Measurements from ENCODE around the gene NECAP2.
"Not testable (repeated sequence)": the region's sequence is repeated elsewhere in the genome, so short reads cannot be mapped to it uniquely, and the experiment has no call there.

The NECAP2 gene

DNA sequence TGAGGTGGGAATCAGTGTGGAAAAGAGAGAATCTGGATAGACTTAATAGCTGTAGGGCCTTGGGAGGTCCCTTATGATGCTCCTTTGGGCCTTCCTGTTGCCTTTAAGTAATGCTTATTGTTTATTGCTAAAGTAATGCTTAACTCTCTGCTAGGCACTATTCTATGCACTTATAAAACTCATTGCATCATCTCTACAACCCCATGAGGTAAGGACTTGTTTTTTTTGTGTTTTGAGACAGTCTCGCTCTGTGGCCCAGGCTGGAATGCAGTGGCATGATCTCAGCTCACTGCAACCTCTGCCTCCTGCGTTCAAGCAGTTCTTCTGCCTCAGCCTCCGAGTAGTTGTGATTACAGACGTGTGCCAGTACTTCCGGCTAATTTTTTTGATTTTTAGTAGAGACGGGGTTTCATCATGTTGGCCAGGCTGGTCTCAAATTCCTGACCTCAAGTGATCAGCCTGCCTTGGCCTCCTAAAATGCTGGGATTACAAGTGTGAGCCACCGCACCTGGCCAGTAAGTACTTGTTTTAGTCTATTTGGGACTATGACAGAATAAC is 22.3 kb downstream of the NECAP2 start:
- no peak for DNase-seq

DNA sequence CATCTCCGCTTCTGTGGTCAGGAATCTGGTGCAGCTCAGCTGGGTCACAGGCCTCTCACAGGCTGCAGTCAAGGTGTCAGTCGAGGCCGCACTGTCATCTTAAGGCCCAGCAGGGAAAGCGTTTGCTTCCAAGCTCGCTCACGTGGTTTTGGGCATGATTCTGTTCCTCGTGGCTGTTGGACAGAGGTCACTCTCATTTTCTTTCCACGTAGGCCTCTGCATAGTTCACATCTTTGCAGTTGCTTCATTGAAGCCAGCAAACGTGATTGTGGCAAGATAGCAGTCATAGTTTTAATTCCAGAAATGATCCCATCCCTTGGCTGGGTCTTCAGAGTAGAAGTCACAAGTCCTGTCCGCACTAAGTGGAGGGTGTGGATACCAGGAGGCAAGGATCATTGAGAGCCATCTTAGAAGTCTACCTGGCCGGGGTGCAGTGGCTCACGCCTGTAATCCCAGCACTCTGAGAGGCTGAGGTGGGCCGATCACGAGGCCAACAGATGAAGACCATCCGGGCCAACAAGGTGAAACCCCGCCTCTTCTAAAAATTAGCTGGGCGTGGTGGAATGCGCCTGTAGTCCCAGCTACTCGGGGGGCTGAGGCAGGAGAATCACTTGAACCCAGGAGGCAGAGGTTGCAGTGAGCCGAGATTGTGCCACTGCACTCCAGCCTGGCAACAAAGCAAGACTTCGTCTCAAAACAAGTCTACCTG is 24.5 kb downstream of the NECAP2 start:
- DNase-seq, result no peak

DNA sequence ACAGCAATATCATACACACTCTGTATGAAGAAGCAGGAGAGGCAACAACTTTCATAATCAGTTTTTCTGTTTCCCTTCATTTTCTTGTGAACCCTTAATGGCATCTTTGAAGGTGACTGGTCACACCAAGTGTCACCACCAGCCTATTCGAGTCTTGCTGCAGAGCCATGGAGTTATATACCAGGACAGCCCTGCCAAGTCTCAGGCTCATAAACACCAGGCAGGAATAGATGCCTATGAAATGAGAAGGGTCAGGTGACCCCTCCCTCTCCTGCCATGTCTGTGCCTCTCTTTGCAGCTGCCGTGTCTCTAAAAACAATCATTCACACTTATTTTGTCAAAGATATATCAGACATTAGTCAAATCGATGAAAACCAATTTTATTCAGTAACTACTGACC is 28.0 kb downstream of the NECAP2 start:
- DNase-seq, result no peak

DNA sequence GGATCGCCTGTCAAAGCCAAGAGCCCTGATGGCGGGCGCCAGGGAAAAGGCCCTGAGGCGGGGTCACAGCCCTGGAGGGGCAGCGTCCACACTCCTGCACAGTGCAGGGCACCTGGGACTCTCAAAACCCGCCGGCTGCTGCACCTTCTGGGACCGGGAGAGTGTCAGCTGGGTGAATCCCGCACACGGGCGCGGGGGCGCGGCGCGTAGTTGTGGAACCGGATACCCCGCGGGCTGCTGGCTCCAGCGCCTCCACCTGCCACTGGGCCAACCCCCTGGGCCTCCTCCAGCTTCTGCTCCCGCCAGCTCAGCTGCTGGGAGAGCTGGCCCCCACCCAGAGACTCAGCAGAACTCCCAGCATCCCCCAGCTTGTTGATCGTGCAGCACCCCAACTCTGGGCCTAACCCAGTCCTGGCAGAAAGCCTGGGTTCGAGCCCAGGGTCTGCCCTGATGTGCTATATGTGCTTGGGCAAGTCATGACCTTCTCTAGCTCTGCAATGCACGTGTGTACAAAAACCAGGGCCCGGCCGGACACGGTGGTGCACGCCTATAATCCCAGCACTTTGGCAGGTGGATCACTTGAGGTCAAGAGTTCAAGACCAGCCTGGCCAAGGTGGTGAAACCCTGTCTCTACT is 33.8 kb downstream of the NECAP2 start:
- DNase-seq, result no peak

DNA sequence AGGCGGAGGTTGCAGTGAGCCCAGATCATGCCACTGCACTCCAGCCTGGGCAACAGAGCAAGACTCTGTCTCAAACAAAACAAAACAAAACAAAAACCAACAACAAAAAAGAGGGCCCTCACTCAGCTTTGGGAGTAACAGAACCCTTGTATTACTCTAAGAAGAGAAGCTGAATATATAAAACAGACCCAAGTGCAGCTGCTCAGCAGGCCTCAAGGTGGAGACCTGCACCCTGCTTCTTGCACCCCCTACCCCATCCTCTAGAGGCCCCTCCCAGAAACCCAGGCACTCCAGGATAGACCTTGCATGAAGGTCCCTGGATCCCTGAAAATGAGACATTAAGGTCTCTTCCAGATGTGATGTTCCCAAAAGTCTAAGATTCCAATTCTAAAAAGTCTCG is 34.4 kb downstream of the NECAP2 start:
- DNase-seq, result not testable (repeated sequence)

DNA sequence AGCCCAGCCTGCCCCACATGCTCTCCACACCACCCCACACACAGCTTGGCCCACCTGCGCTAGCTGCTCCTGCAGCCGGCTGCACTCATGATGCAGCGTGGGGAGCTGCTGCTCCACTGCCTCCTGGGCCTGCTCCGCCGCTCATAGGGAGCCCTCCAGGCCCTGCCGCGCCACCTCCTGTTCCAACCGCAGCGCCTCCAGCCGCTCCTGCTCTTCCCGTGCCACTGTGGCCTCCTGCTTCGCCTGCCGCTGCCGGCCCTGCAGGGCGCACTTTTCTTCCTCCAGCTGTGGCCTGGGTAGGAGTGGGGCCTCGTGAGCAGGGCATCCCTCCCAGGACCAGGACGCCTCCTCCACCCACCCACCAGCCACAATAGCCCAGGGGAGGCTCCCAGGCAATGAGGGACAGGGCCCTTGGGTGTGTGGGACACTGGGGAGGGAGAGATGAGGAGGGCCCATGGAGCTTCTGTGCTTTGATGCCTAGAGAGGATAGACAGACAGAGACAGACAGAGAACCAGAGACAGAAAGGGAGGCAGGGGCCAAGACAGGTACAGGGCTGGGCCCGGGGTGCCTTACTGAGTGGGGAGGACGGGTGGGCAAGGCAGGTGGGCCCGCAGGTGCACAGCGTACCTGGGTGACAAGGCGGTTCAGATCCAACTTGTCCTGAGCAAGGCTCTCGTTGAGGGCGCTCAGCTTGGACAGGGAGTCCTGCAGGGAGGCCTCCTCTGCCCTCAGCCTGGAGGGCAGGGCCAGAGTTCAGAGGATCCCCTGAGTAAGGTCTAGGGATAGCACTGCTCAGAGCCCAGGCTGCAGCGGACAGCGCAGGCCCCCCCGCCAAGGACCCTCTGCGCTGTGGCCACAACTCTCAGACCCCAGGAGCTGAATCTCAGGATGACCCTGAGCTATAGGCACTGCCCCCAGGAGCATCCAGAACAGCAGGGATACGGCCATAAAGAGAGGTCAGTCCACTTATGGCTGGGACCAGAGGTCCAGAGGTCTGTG is 35.5 kb downstream of the NECAP2 start:
- not testable (repeated sequence) for DNase-seq

DNA sequence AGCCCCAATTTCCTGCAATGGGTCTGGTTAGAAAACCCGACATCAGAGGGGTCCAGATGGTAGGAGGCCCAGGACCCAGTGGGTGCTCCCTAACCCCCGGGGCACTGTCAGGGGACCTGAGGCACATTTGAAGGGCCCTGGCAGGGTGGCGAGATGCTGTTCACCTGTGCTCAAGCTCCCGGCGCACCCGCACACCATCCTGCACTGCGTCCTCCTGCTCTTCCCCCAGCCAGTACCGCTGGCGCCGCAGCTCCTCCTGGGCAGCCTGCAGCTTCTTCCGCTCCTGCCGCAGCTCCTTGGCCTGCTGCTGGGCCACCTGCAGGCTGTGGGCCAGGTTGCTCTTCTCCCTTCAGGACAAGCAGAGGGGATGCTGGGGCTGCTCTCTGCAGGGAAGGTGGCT is 37.6 kb downstream of the NECAP2 start:
- no peak for DNase-seq

DNA sequence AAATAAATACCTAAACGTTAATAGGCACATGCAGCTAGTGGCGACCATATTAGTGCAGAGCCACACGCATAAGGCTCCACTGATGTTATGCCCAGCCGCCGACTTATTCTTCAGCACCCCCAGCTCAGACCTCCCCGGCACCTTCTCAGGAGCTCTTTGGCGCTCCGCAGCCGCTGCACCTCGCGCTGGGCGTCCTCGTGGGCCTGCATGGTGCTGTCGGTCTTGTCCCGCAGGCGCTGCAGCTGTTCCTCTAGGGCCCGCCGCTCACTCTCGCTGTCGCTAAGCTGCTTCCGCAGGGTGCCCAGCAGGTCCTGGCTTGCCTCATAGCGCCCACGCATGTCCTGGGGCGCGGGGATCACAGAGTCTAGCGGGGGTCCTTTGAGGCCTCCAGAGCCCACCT is 42.6 kb downstream of the NECAP2 start:
- not testable (repeated sequence) for DNase-seq

DNA sequence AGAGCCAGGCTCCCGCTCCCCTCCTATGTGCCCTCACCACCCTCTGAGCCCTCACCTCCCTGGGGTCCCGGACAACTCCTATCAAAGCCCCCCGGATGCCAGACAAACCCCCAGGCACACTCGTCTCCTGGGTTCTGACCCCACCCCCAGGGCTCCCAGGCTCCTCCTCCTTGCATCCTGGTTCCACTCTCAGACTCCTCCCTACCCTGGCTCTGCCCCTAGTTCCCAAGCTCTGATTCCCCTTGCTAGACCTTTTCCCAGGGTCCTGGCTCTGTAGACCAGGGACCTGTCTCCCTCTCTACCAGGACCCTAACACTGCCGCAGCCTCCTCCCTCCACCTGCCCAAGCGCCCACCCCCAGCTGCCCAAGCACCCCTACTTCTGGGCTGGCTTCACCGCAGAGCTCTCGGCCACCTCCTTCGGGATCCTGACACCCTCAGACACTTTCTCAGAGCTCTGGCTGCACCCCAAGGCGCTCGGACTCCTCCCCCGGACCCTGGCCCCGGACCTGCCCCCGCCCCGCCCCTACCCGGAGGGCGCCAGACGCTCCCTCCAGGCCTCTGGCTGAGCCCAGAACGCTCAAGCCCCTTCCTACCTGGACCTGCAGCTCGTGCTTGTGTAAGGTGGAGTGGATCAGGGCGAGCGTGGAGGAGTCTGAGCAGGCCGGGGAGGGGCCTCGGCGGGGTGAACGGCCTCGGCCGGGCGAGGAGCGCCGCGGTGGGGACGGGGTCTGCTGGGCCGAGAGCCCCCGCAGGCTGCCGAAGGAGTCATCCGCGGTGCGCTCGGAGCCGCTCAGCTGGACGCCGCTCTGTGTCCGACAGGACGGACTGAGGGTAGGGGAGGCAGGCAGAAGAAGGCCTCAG is 43.3 kb downstream of the NECAP2 start:
- not testable (repeated sequence) for DNase-seq

DNA sequence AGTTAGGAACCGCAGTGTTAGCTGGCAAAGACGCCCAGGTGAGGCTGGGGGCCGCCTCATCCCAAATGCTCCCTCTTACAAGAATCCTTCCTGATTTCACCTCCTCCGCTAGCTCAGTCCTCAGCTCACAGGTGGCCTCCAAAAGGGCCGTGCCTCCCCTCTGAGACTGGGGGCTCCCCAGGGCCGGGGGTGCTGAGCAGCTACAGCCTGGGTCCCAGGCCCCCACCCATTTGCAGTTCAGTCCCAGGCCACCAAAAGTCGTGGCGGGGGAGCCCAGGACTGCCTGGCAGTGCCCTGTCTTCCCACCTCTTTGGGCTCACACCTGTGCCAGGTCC is 43.9 kb downstream of the NECAP2 start:
- no peak for DNase-seq

DNA sequence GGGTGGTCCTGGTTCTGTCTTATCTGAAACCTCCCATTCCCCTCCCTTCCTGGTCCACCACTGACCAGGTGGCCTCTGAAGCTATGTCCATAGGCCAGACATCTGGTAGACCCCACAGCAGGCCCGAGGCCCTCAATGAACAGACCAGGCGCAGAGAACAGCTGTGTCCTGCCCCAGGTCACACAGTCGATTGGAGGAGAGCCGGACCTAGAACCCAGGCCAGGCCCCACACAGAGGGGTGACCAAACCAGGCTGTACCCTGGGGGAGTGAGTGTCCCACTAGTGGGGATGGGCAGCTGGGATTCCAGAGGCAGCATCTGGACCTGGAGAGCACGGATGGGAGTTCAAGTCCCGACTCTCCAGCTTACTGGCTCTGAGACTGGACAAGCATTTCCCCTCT is 44.4 kb downstream of the NECAP2 start:
- no peak for DNase-seq

DNA sequence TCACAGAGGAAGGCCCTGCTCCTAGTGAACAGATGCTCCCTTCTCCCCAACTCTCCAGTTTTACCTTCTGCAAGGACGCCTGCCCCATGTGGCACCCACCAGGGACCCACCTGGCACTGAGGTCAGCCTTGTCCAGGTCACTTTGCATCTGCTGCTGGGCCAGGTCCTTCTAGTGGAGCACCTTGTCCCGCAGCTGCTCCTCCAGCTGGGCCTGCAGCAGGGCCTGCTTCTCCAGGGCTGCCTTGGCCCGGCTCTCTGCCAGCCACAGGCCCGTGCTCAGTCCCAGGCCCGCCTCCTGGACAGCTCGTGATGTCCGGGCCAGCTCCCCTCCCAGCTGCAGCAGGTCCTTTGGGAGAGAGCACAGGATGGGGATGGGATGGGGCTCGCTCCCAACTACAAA is 45.8 kb downstream of the NECAP2 start:
- DNase-seq, result not testable (repeated sequence)

DNA sequence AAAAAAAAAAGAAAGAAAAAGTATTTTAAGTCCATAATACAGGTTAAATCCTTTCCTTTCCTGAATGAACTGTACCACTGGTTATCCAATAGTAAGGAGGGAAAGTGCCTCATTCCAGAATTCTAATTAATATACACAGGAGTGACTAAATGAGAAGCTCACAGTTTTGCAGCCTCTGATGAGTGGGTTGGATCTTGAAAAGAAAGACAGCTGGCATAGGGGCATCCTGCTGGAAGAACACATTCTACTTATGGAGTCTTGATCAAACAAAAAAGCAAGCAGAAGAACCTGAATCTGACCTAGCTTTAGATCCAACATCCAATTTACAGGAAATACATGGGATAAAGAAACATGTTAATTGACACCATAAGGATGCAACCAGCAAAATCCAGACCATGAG is 46.5 kb downstream of the NECAP2 start:
- DNase-seq, result not testable (repeated sequence)

DNA sequence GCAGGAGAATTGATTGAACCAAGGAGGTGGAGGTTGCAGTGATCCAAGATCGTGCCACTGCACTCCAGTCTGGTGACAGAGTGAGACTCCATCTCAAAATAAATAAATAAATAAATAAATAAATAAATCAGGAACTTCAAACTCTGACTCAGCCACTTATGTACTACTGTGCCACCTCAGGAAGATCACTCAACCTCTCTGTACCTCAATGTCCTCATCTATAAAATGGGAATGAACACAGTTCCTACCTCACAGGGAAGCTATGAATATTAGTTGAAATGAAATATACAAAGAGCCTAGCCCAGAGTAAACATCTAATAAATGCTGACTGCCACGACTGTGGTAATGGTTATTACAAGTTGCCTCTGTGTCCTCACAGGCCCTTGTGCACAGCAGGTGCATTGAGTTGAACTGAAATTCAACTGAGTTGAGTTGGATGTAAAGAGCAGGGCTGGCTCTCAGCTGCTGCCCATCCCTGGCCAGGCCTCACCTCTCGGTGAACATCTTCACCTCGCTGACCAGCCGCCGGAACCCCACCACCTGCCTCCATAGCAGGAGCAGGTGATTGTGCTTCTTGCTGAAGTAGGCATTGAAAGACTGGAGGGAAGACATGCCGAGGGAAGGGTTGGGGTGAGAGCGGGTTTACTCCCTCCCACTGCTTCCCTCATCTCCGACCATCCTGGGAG is 48.8 kb downstream of the NECAP2 start:
- not testable (repeated sequence) for DNase-seq

DNA sequence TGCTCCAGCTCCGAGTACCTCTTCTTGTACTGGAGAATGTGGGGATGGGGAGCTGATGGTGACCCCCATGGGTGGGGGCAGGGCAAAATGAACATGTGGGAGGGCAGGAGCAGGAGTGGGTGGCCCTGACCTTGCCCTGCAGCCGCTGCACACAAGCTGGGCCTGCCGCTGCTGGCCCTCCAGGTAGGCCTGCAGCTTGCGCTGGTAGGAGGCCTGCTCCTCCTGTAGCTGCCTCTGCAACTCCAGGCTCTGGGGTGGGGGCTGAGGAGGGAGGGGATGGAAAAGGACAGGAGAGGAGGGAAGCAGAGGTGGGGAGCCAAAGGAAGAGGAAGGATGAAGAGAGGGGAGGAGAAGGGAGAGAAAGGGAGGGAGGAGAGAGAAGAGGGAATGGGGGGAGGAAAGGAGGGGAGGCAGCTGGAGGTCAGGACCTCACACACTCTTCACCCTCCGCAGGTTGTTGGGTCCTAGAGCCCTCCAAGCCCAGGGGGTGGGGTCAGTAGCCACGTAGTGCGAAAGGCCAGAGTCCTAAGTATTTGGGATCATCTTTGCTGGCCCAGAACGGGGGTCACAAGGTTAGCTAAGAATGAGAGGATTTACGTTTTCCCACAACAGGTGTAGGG is 50.6 kb downstream of the NECAP2 start:
- DNase-seq, result no peak

DNA sequence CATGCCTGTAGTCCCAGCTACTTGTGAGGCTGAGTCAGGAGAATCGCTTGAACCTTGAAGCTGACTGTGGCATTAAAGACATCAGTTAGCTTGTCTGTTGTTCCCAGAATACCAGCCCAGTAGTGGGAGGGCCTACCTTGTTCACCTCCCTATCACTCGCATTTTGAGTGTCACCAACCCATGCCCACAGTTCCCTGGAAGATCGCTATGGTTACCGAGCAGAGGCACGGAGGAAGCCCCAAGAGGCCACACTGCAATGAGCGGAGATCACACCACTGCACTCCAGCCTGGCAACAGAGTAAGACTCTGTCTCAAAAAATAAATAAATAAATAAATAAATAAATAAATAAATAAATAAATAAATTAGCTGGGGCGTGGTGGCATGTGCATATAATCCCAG is 52.4 kb downstream of the NECAP2 start:
- not testable (repeated sequence) for DNase-seq

DNA sequence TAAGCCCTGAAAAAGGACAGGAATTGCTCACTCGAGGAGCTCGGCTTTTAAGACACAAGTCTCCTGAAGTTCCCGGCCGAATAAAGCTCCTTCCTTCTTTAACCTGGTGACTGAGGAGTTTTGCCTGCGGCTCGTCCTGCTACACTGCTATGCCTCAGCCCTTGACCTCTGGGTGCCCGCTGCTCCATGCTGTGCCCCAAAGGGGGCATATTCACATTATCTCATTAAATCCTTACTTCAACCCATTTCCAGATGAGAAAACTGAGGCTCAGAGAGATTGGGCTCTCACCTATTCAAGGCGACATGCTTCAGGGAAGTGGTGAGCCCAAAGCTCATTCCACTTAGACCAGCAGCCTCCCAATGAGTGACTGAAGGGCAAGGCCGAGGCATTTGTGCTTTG is 53.2 kb downstream of the NECAP2 start:
- not testable (repeated sequence) for DNase-seq

DNA sequence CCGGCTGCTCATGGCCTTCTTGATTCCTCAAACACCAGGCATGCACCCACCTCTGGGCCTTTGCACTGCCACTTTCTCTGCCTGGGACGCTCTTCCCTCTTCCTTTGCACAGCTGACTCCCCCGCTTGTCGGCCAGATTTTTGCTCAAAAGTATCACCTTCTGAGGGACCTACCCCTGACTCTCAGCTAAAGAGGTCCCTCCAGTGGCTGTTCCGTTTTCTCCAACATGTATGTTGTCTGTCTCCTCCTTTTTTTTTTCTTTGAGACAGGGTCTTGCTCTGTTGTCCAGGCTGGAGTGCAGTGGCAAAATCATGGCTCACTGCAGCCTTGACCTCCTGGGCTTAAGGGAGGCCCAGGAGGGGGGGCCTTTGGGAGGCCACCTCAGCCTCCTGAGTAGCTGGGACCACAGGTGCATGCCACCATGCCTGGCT is 57.0 kb downstream of the NECAP2 start:
- DNase-seq, result not testable (repeated sequence)

DNA sequence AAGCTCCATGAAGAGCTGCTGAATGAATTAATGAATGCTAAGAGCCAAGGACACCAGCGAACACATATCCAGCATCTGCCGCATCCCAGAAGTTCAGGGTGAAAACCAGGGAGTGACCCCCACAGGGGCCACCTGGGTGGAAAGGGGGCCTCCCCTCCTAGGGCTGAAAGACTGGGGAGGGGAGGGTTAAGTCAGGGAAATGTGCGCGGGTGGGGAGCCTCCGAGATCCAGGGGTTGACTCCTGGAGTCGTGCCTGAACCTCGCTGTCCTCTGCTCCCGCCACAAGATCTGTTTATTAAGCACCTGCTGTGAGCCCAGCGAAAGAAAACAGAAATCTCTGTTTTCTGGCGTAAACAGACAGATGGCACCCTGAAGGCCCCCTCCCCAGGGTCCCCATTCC is 57.5 kb downstream of the NECAP2 start:
- DNase-seq, result not testable (repeated sequence)

DNA sequence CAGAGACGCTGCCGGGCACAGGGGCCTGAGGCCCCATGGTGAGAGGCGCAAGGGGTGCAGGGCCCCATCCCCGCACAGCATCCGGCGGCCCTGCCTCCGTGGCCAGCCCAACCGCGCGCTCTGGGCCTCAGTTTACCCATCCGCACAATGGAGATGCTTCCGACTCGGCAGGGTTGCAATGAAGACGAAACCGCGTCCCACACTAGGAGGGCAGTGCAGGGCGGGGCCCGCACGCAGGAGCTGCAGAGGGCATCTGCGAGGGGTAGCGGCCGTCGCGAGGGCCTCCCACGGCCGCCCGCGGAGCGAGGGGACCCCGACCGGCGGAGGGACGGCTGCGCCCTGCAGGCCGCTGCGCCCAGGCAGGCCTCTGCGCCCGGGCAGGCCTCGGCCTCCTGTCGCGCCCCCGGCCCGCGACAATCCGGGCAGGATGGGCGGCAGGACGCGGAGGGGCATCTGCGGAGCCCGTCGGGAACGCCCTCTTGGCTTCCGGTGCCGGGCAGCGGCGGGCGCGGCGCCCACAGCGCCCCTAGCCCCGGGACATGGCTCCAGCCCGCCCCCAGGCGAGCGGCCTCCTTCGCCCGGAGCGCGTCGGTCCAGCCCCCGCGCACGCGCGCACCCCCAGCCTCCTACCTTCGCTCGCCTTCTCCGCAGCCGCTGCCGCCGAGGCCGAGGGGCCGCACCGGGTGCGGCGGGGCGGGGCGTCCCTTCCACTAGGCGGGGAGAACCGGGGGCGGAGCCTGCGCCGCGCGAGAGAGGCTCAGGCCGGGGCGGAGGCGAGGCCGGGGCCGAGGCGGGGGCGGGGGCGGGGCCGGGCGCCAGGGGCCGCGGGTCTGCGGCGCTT is 58.3 kb downstream of the NECAP2 start:
- DNase-seq, result peak; percentile 96

Data from islet precursor cell (in vitro differentiated cells).